Lung (tissue), 12 donors: Measurements from ENCODE around the gene GLI3. TPM values are rescaled to one million over a fixed set of nuclear protein-coding genes. Genes with fewer than 3 reads are reported as not detected.

Experiments used
- ATAC-seq: fragments of 200-7000 bp; cut with Tn5 transposase; one replicate; pipeline ENCODE4 v1.9.1; 2020; ENCODE audit warnings: moderate number of reproducible peaks; ENCODE audit not compliant: insufficient read depth, low FRiP score
- DNase-seq, 3 donors: peaks; one replicate each; pipeline ENCODE4 v3.0.0-alpha.2; 2013 to 2017
- H3K27ac ChIP-seq, 2 donors: one replicate each; pipeline ENCODE4 v1.5.1; 2013; ENCODE audit warnings: mild to moderate bottlenecking in 2 of 2, moderate library complexity in 2 of 2, control low read depth in 1 of 2, inconsistent platforms in 1 of 2, low read depth in 1 of 2, low read length in 1 of 2
- H3K27me3 ChIP-seq, 3 donors: one replicate each; pipeline ENCODE4 v1.5.1; 2013; ENCODE audit warnings: low read length in 2 of 3; ENCODE audit not compliant: control insufficient read depth in 3 of 3, insufficient read depth in 3 of 3
- H3K36me3 ChIP-seq, 4 donors: one replicate each; pipeline ENCODE4 v1.5.1; 2013; ENCODE audit warnings: low read length in 4 of 4, mild to moderate bottlenecking in 1 of 4, moderate library complexity in 1 of 4; ENCODE audit not compliant: control insufficient read depth in 4 of 4, insufficient read depth in 4 of 4
- H3K4me1 ChIP-seq, 5 donors: one replicate each; pipeline ENCODE4 v1.5.1; 2013; ENCODE audit warnings: low read length in 5 of 5, mild to moderate bottlenecking in 2 of 5, moderate library complexity in 1 of 5; ENCODE audit not compliant: control insufficient read depth in 5 of 5, insufficient read depth in 5 of 5
- H3K4me3 ChIP-seq: one replicate; pipeline ENCODE4 v1.5.1; 2013; ENCODE audit warnings: mild to moderate bottlenecking, control low read depth, moderate library complexity
- H3K9ac ChIP-seq, 2 donors: one replicate each; pipeline ENCODE4 v1.5.1; 2013; ENCODE audit warnings: low read length in 2 of 2, control low read depth in 1 of 2; ENCODE audit not compliant: insufficient read depth in 1 of 2
- H3K9me3 ChIP-seq, 4 donors: one replicate each; pipeline ENCODE4 v1.5.1; 2013; ENCODE audit warnings: low read length in 3 of 4, mild to moderate bottlenecking in 1 of 4, moderate library complexity in 1 of 4; ENCODE audit not compliant: control insufficient read depth in 4 of 4, insufficient read depth in 3 of 4
- WGBS, 2 donors: extraction: QIAGEN DNeasy Blood & Tissue Kit; methylation state at CpG; one replicate each; pipeline ENCODE4 v1.1.7; 2013; 5-methylcytosine and 5-hydroxymethylcytosine counted together
- polyA plus RNA-seq, 2 donors: library from polyadenylated mRNA; stranded (reverse); fragments of 200-250 nt; gene quantifications; one replicate each; pipeline ENCODE4 v1.2.1, GENCODE V29; 2013
- total RNA-seq, 2 donors: library from RNA; depleted of rRNA in 1 of 2; stranded (reverse); fragments of >200 nt in 1 of 2; gene quantifications; one replicate each; pipeline ENCODE4 v1.2.1, GENCODE V29; 2014 to 2021
- TF ChIP-seq, protein P1 (sequence below): IDR thresholded peaks from 2 replicates; pipeline ENCODE4 v1.5.1; 2012; ENCODE audit warnings: mild to moderate bottlenecking; ENCODE audit errors: control extremely low read depth, extremely low read depth
- donor health status: control.
- donor health status: control.
- donor health status: Bipolar disorder and iron deficiency.
- donor health status: healthy.
- donor health status: DM: yes; HTN: yes; CAD: no.

GLI3 gene
- total and polyA plus RNA-seq, 4 donors, result 2.0 to 23.4 (median 10.3) TPM

- no peak overlapping the region for H3K9ac ChIP-seq
- WGBS, 2 donors, result 86 to 92% methylated on average over 3 of the region's 3 CpGs
- H3K4me3 ChIP-seq, result no peak overlapping the region
- H3K9me3 ChIP-seq, result no peaks in the 10 kb centered on the region
- no peak overlapping the region for H3K27ac ChIP-seq
- ATAC-seq, result no peak
- no peaks in the 10 kb centered on the region for H3K27me3 ChIP-seq
- TF ChIP-seq, protein P1, sequence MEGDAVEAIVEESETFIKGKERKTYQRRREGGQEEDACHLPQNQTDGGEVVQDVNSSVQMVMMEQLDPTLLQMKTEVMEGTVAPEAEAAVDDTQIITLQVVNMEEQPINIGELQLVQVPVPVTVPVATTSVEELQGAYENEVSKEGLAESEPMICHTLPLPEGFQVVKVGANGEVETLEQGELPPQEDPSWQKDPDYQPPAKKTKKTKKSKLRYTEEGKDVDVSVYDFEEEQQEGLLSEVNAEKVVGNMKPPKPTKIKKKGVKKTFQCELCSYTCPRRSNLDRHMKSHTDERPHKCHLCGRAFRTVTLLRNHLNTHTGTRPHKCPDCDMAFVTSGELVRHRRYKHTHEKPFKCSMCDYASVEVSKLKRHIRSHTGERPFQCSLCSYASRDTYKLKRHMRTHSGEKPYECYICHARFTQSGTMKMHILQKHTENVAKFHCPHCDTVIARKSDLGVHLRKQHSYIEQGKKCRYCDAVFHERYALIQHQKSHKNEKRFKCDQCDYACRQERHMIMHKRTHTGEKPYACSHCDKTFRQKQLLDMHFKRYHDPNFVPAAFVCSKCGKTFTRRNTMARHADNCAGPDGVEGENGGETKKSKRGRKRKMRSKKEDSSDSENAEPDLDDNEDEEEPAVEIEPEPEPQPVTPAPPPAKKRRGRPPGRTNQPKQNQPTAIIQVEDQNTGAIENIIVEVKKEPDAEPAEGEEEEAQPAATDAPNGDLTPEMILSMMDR, result no peak
- peaks cover 15 to 62% (median 25%) of the 10 kb centered on the region in 5 donors for H3K4me1 ChIP-seq
- H3K36me3 ChIP-seq, result peaks cover 0 to 8% (median 0%) of the 10 kb centered on the region in 4 donors
- DNase-seq, result no peak
Measured at GRCh38 chr7:42106562-42106961, 130.4 kb downstream of the GLI3 start.

- TF ChIP-seq, protein P1, result no peak
- Histone ChIP-seq H3K27me3 (no peaks in the 10 kb centered on the region), H3K4me3 (no peak overlapping the region), H3K9me3 (no peaks in the 10 kb centered on the region), H3K4me1 (peaks cover 15 to 57% (median 21%) of the 10 kb centered on the region in 5 donors), H3K36me3 (peaks cover 0 to 8% (median 0%) of the 10 kb centered on the region in 4 donors), H3K9ac (no peak overlapping the region), H3K27ac (no peak overlapping the region)
- ATAC-seq, result no peak
- 82 to 88% methylated on average over 12 of the region's 12 CpGs for WGBS, 2 donors
- no peak for DNase-seq
Measured at GRCh38 chr7:42105554-42106358, 131.3 kb downstream of the GLI3 start.

- no peak for ATAC-seq
- Histone ChIP-seq H3K9ac (no peak overlapping the region), H3K36me3 (peaks cover 0 to 13% (median 0%) of the 10 kb centered on the region in 4 donors), H3K4me1 (peaks cover 15 to 51% (median 21%) of the 10 kb centered on the region in 5 donors), H3K4me3 (no peak overlapping the region), H3K27ac (no peak overlapping the region), H3K9me3 (no peaks in the 10 kb centered on the region), H3K27me3 (no peaks in the 10 kb centered on the region)
- 76 to 80% methylated on average over 2 of the region's 2 CpGs for WGBS, 2 donors
- DNase-seq, result no peak
- TF ChIP-seq, protein P1, result no peak
Measured at GRCh38 chr7:42104694-42105093, 132.3 kb downstream of the GLI3 start.
